Fibroblast of peridontal ligament (primary cell): ENCODE measurements around the gene ERI3.

Source experiments
- DNase-seq: peaks from one replicate; pipeline ENCODE4 v3.0.0-alpha.2; 2010; ENCODE audit errors: extremely low read depth

Gene ERI3

GRCh38 chr1:44262414-44262813 lies 92.6 kb downstream of the ERI3 start:
- DNase-seq = no peak

GRCh38 chr1:44261962-44262361 lies 93.1 kb downstream of the ERI3 start:
- no peak for DNase-seq

DNA sequence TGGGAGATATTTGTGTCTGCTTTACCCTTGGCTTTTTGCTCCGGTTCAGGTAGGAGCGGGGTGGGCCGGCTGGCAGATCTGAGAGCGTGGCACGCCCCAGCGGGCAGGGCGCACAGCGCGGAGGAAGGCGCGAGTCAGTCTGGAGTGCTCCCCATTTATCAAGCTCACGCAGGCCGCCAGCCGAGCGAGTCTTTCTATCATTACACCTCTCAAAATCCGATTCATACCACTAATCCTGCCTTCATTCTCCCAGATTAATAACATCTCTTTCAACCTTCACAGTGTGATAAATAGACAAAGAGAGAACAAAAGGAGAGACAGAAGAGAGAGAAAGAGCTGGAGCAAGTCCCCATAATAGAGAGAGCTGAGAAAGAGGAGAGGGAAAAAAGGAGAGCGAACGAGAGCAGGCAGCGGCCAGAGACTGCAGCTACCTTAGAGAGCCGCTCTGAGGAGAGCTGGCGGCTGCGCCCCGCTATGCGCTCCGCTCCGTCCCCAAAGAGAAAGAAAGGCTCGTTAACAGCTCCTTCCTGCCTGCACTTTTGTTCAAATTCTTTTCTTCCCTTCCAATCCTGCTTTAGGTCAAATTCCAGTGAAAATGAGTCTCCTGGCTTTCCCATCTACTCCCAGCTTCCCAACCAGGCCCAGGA lies 93.8 kb downstream of the ERI3 start:
- DNase-seq = no peak

DNA sequence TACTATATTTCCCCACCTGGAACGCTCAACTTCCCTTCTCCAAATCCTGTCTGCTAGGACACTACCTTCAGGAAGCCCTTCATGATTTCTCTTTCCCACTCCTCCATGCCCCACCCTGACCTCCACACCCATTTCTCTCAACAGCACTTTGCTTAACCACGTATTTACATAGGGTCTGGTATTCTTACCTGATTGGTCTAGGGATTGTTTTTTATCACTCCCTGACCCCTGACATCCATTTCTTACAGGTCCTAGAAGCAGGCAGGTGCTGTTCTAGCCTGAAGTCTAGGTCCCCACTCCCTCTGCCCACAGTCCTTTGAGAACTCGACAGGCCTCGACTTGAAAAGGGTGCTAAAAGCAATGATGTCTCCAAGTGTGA lies 94.3 kb downstream of the ERI3 start:
- DNase-seq = no peak

GRCh38 chr1:44259090-44259489 lies 96.0 kb downstream of the ERI3 start:
- DNase-seq = no peak

DNA sequence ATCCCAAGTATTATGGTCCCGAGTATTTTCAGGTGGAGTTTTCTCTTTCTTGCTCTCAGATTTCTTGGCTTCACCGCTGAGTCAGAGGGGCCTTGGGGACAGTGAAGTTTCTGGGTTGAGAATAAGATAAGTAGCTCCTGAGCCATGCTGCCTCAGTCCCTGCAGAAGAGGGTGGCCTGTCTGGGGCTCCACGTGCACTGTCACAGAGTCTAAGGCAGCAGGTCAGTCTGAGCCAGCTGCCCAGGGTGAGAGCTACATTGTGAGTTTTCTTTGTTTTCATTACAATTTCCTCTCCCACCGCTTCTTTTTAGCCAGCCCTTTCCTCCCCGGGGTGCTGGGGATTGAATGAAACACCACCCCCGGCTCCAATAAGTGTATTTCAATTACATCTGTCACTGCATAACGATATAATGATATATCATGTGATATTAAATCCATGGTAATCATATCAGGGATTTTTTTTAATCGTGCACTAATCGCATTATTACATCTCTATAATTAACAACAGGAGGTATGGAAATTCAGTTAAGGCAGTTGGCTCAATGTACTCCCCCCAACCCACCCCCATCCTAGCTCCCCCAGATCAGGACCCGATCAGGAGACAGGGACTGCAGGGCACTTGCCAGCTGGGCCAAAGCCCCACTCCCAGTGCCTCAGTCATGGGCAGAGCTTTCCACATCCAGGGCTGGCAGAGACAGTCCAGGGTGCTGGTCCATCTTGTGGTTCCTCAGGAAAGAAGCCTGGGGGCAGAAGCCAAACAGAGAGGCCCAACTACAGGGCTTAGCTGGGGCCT lies 98.1 kb downstream of the ERI3 start:
- no peak for DNase-seq

GRCh38 chr1:44254392-44254910 lies 100.6 kb downstream of the ERI3 start:
- DNase-seq = no peak

- DNase-seq = no peak
These were observed 102.9 kb downstream of the ERI3 start for GRCh38 chr1:44251989-44252671.

DNA sequence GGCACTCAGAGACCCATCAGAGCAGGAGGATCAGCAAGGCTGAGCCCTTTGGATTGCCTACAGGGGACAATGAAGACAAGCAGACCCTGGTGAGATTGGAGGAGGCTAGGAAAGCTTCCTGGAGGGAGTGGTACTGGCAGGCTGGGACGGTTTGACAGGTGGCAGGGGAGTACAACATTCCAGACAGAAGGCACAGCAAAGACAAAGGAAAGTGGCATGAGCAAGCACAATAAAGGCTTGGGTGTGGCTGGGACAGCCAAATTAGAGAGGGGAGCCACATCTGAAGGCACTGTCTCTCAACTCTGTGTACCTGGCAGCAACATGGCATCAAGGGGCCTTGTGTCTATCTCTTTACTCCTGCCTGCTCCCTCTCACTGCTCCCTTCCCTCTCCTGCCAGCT lies 103.6 kb downstream of the ERI3 start:
- DNase-seq = no peak

GRCh38 chr1:44250068-44250781 lies 104.8 kb downstream of the ERI3 start:
- DNase-seq = no peak

DNA sequence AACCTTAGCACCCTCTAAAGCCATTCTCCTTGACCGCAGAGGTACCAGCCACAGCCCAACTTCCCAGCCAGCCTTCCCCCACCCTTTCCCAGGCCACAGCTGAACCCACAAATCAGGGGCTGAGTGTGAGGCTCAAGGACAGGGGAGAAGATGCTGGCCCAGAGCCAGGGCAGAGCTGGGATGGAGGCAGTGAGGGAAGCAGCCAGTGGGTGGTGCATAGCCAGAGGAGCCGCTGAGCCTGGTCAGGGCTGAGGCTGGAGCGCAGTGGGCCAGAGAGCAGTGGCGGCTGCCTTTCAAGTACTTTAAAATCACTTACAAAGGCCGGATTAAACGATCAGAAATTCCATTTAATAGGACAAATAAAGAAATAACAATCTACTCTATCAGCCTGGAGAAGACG lies 105.5 kb downstream of the ERI3 start:
- DNase-seq = no peak

DNA sequence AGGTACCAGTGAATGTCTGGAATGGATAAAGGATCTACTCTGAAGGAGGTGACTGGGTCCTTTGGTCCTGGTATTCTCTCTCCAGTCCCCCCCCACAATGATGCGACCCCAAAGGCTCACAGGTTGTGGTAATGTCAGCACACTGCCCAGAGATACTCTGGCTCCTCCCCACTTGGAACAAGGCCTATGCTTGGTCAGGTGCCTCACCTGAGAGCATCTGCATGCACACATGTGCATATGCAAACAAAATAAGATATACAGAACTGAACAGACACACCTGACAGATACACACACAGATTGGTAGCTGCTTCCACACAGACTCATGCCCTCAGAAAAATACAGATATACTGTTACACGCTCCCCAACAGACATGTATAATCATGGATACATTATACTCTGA lies 108.3 kb downstream of the ERI3 start:
- no peak for DNase-seq

- DNase-seq = no peak
These were observed 110.1 kb downstream of the ERI3 start for GRCh38 chr1:44244986-44245385.

GRCh38 chr1:44243782-44244495 lies 111.1 kb downstream of the ERI3 start:
- DNase-seq = no peak

DNA sequence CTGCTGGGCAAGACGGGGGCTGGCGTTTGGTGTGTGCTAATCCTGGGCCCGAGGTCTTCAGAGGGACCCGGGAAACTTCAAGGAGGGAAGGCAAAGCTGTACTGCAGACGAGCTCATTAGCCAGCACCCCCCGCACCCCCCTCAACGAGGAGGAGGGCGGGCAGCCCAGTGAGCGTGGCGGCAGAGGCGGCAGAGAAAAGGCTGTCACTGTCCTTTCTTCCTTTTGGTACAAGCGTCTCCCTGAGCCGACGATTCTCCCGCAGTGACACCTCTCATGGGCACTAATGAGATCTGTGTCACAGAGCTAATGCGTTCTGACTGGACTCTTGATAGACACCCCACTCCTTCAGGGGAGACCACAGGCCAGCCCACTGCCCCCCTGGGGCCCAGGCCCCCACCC lies 112.3 kb downstream of the ERI3 start:
- DNase-seq = no peak

- DNase-seq = no peak
These were observed 114.0 kb downstream of the ERI3 start for GRCh38 chr1:44240802-44241671.

DNA sequence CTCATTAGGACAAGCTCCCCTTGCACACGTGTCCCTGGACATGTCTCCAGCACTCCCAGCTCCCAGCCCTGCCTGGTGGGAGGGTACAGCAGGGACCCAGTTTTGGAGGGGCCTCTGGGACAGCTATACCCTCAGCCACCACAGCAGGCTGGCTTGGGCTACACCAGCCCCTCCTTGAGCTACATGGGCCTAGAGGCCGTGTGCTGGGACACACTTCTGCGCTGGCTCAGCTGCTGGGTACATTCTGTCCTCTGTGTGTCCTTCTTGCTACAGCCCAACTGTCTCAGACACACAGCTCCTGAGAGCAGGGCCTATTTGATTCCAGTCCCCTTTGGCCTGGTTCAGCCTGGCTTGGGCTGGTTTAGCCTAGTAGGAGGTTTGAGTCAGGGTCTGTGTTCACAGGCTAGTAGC lies 115.1 kb downstream of the ERI3 start:
- no peak for DNase-seq

DNA sequence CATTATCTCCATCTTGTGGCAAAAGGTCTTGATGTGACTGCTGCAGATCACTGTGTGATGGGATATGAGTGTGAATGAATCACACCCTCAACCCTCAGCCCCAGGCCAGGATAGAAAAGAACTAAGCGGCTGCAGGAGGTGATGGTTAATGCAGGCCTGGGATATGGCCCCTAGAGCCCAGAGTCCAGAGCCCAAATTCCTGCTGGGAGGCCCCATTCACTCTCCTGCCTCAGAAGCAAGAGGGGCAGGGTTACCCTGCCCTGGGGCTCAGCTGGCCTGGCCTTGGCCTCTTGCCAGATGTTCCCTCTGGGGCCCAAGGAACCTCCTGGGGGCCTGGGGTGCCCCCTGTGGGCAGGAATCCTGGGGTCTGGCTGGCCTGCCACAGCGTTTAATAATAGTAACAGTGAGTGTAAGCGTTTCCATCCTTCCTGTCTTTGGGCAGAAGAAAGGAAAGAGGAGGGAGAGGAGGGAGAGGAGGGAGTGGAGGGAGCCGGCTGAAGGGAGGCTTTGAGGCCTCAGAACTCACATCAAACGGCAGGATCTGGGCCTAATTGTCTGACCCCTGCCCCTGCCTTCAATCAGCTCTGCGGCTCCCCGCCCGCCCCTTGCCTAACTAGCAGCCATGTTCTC lies 115.6 kb downstream of the ERI3 start:
- peak; percentile 14 for DNase-seq

DNA sequence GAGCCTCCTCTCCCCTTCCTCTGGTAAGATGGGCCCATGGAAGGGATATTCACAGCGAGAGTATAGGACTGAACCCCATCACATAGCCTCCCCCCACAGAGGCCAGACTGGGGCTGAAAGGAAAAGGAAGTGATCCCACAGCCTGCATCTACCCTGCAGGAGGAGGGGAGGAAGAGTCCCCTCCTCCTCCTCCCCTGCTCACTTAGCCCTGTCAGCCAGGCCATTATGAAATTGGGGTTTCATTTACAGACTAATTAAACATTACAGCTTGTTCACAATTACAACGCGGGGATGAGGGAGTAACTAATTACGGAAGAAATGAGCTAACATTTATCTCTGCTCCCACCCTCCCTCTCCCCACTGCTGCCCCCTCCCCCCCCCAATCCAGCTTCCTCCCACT lies 116.4 kb downstream of the ERI3 start:
- no peak for DNase-seq
